Brain microvascular endothelial cell (primary cell): ENCODE data around the gene CRK.
"Not testable (repeated sequence)": the region's sequence is repeated elsewhere in the genome, so short reads cannot be mapped to it uniquely, and the experiment has no call there.

Experiments used
- DNase-seq: peaks from one replicate; pipeline ENCODE4 v3.0.0-alpha.2; 2020
- H3K27ac ChIP-seq: fragments of 250-450 bp; sonication (Bioruptor Pico); 2 replicates; pipeline ENCODE4 v1.5.1; 2020; ENCODE audit warnings: mild to moderate bottlenecking, moderate library complexity
- H3K27me3 ChIP-seq: fragments of 250-450 bp; sonication (Bioruptor Pico); replicated peaks from 2 replicates; pipeline ENCODE4 v1.5.1; 2020; ENCODE audit warnings: mild to moderate bottlenecking
- H3K36me3 ChIP-seq: fragments of 250-450 bp; sonication (Bioruptor Pico); replicated peaks from 2 replicates; pipeline ENCODE4 v1.5.1; 2020; ENCODE audit warnings: mild to moderate bottlenecking
- H3K4me3 ChIP-seq: 2 replicates; pipeline ENCODE4 v1.5.1; 2011; ENCODE audit warnings: low read depth, mild to moderate bottlenecking, control low read depth, low read length, moderate library complexity
- CTCF ChIP-seq: IDR thresholded peaks from 2 replicates; pipeline ENCODE4 v1.5.1; 2011; ENCODE audit warnings: low read depth, mild to moderate bottlenecking, moderate library complexity, low read length, control low read depth, inconsistent platforms; ENCODE audit errors: missing control alignments
- in situ Hi-C: cut with HindIII; loops from 2 replicates; pipeline ENCODE4 v1.10.0; 2017; ENCODE audit warnings: low sequenced_read_pairs, low pct_ligation_motif_present

The CRK gene

GRCh38 chr17:1379930-1380313 is 76.1 kb downstream of the CRK start:
- in situ Hi-C loops = no loop called here
- Histone ChIP-seq H3K27ac (no peak overlapping the region), H3K36me3 (no peaks in the 10 kb centered on the region), H3K27me3 (no peaks in the 10 kb centered on the region), H3K4me3 (no peak overlapping the region)
- TF ChIP-seq CTCF = no peak
- no peak for DNase-seq

- TF ChIP-seq CTCF = no peak
- no peak overlapping the region for H3K4me3 ChIP-seq
- DNase-seq = no peak
- in situ Hi-C loops = no loop called here
- H3K27me3 ChIP-seq = no peaks in the 10 kb centered on the region
- no peak overlapping the region for H3K27ac ChIP-seq
- no peaks in the 10 kb centered on the region for H3K36me3 ChIP-seq
These were observed 76.7 kb downstream of the CRK start for GRCh38 chr17:1379208-1379929.

GRCh38 chr17:1378476-1378860 is 77.6 kb downstream of the CRK start:
- H3K4me3 ChIP-seq, in situ Hi-C loops, H3K27me3 ChIP-seq, H3K27ac ChIP-seq, H3K36me3 ChIP-seq, DNase-seq: not testable (repeated sequence)

DNA sequence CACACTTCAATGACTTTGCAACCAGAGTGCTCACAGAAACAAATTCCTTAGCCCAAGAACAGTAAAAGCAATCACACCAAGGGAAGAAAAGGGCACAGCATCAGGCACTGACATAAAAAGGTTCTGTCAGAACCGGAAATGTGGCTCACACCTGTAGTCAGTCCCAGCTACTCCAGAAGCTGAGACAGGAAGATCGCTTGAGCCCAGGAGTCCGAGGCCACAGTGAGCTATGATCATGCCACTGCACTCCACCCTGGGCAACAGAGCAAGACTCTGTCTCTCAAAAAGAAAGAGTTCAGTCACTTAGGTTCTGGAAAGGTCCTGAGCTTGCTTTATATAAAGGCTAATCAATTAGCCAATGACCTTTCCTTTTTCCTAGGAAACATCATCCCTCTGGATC is 78.7 kb downstream of the CRK start:
- in situ Hi-C loops = no loop called here
- no peaks in the 10 kb centered on the region for H3K36me3 ChIP-seq
- no peak overlapping the region for H3K4me3 ChIP-seq
- DNase-seq = no peak
- no peak overlapping the region for H3K27ac ChIP-seq
- H3K27me3 ChIP-seq = no peaks in the 10 kb centered on the region
- no peak for TF ChIP-seq CTCF

DNA sequence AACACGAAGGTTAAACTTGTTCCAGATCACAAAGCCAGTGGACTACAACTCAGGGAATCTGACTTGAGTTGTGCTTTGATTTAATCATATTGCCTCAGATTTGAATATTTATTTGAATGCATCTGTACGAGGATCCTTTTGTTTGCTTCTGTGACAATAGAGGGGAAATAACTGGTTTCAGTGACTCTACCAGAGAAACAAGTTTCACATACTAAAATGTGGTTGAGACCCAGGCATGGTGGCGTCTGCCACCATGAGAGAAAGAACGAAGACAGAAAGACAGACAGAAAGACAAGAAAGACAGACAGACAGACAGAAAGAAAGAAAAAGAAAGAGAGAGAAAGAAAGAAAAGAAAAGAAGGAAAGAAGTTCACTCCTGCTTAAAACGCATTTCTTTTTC is 80.0 kb downstream of the CRK start:
- Histone ChIP-seq H3K27me3 (no peaks in the 10 kb centered on the region), H3K27ac (no peak overlapping the region), H3K4me3 (no peak overlapping the region), H3K36me3 (peaks cover 3% of the 10 kb centered on the region)
- in situ Hi-C loops = no loop called here
- no peak for DNase-seq
- TF ChIP-seq CTCF = no peak

GRCh38 chr17:1375615-1376014 is 80.4 kb downstream of the CRK start:
- DNase-seq = no peak
- Histone ChIP-seq H3K4me3 (no peak overlapping the region), H3K27ac (no peak overlapping the region), H3K36me3 (peaks cover 3% of the 10 kb centered on the region), H3K27me3 (no peaks in the 10 kb centered on the region)
- TF ChIP-seq CTCF = no peak
- in situ Hi-C loops = no loop called here
